CD4-positive, alpha-beta T cell (primary cell): ENCODE measurements around the gene MAP3K20. TPM values are rescaled to one million over a fixed set of nuclear protein-coding genes. Genes with fewer than 3 reads are reported as not detected.

Experiments
- ATAC-seq: fragments of 200-7000 bp; cut with Tn5 transposase; one replicate; pipeline ENCODE4 v1.10.0; 2022; ENCODE audit warnings: mild to moderate bottlenecking; ENCODE audit not compliant: poor library complexity
- CTCF ChIA-PET: fragments of 350-600 bp; sonication (Branson Sonifier 250); formaldehyde crosslinking; loops from one replicate; lab custom pipeline; 2021; ENCODE audit warnings: antibody characterized with exemption, inconsistent platforms; lab: Charles Lee
- POLR2A ChIA-PET: fragments of 350-600 bp; sonication (Branson Sonifier 250); formaldehyde crosslinking; loops from one replicate; lab custom pipeline; 2021; ENCODE audit warnings: antibody characterized with exemption, inconsistent platforms; lab: Charles Lee
- DNase-seq, 14 experiments: peaks; one replicate each; pipeline ENCODE4 v3.0.0-alpha.2; 2013 to 2020; ENCODE audit warnings: mixed read lengths in 2 of 14
- H3K27ac ChIP-seq, 2 donors: one replicate each; pipeline versions ENCODE4 v1.5.1 to v1.7.0; 2013; ENCODE audit warnings: low read length in 2 of 2, low read depth in 1 of 2, mild to moderate bottlenecking in 1 of 2
- H3K27me3 ChIP-seq, 2 experiments: 1 replicate in 1 of 2; 2 replicates in 1 of 2; pipeline versions ENCODE4 v1.6.1 to v1.7.0; 2013; ENCODE audit warnings: low read length in 2 of 2, control low read depth in 1 of 2, mild to moderate bottlenecking in 1 of 2, moderate library complexity in 1 of 2; ENCODE audit not compliant: insufficient read depth in 2 of 2, control insufficient read depth in 1 of 2
- H3K36me3 ChIP-seq: one replicate; pipeline ENCODE4 v1.6.1; 2013; ENCODE audit warnings: low read length, control low read depth; ENCODE audit not compliant: insufficient read depth
- H3K4me1 ChIP-seq: one replicate; pipeline ENCODE4 v1.6.1; 2013; ENCODE audit warnings: low read length, control low read depth; ENCODE audit not compliant: insufficient read depth
- H3K4me3 ChIP-seq: one replicate; pipeline ENCODE4 v1.5.1; 2013; ENCODE audit warnings: mild to moderate bottlenecking, low read length, moderate library complexity
- H3K9me3 ChIP-seq, 2 experiments: 1 replicate in 1 of 2; 2 replicates in 1 of 2; pipeline versions ENCODE4 v1.6.1 to v1.7.0; 2013; ENCODE audit warnings: low read length in 2 of 2, mild to moderate bottlenecking in 2 of 2, control low read depth in 1 of 2, moderate library complexity in 1 of 2; ENCODE audit not compliant: control insufficient read depth in 1 of 2, insufficient read depth in 1 of 2
- H3K27ac Mint-ChIP-seq: one replicate; pipeline ENCODE4 v1.8.0; 2020; ENCODE audit warnings: mixed read lengths
- H3K27me3 Mint-ChIP-seq: one replicate; pipeline ENCODE4 v1.8.0; 2021; ENCODE audit warnings: mixed read lengths
- H3K36me3 Mint-ChIP-seq: one replicate; pipeline ENCODE4 v1.8.0; 2021; ENCODE audit warnings: low read depth, mixed read lengths
- H3K4me1 Mint-ChIP-seq: one replicate; pipeline ENCODE4 v1.8.0; 2021; ENCODE audit warnings: low read depth, mixed read lengths
- H3K4me3 Mint-ChIP-seq: one replicate; pipeline ENCODE4 v1.8.0; 2020; ENCODE audit warnings: mild to moderate bottlenecking, mixed read lengths
- H3K9me3 Mint-ChIP-seq: one replicate; pipeline ENCODE4 v1.8.0; 2020; ENCODE audit warnings: mixed read lengths
- intact Hi-C, 2 experiments: fragments of 100-400 bp; cut with DNase I in 1 of 2; cut with micrococcal nuclease in 1 of 2; formaldehyde crosslinking; loops; one replicate each; pipeline versions ENCODE4 v1.15.1 to v1.9.0; 2023 to 2025; cut with DNase I, micrococcal nuclease
- total RNA-seq, 174 experiments: library from RNA in 2 of 174; stranded (reverse) in 2 of 174; gene quantifications; one replicate each; pipeline ENCODE4 v1.2.3 and lab custom pipeline; 2021 to 2026
- TF ChIP-seq, protein P1 (sequence below): fragments of 200-600 bp; IDR thresholded peaks from one replicate; pipeline ENCODE4 v1.8.0; 2022; ENCODE audit warnings: antibody characterized with exemption, mild to moderate bottlenecking

Gene MAP3K20
- total RNA-seq, 2 experiments from 2014 or later, result 0.36 to 0.39 TPM

- no peak overlapping the region for H3K4me3 ChIP-seq
- no peak overlapping the region for H3K27ac Mint-ChIP-seq
- TF ChIP-seq, protein P1, sequence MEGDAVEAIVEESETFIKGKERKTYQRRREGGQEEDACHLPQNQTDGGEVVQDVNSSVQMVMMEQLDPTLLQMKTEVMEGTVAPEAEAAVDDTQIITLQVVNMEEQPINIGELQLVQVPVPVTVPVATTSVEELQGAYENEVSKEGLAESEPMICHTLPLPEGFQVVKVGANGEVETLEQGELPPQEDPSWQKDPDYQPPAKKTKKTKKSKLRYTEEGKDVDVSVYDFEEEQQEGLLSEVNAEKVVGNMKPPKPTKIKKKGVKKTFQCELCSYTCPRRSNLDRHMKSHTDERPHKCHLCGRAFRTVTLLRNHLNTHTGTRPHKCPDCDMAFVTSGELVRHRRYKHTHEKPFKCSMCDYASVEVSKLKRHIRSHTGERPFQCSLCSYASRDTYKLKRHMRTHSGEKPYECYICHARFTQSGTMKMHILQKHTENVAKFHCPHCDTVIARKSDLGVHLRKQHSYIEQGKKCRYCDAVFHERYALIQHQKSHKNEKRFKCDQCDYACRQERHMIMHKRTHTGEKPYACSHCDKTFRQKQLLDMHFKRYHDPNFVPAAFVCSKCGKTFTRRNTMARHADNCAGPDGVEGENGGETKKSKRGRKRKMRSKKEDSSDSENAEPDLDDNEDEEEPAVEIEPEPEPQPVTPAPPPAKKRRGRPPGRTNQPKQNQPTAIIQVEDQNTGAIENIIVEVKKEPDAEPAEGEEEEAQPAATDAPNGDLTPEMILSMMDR, result no peak
Measured at GRCh38 chr2:173066887-173067676, 8.6 kb upstream of the MAP3K20 start.

DNA sequence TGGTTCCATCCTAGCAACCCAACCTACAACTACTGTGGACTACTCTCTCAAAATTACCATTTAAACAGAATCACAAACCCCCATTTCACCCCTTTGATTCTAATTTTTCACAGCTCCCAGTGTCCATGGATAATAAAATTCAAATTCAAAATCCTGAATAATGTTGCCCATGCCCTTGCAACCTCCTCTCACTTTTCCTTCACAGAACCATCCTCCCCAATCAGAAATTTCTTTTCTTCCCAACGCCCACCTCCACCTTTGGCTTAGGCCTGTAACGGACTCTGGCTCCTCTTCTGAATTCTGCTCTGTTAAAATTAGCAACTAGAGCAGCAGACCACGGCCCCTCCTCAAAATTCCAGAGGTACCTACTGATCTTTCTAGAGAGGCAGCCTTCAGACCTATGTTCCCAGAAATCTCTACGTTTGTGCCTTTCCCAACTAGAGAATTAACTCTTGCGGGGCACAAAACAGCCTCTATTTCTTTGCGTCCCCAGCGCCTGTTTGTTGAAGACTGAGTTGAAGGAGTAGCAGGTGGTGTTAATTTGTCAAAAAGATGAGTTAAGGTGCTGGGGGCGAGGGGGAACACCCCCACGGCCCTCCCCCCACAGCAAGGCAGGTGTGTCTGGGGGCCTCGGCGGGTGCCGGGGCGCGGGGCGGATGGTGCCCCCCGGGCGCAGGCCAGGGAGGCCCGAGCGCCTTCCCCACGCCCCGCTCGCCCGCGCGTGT lies 428 bp upstream of the MAP3K20 start:
- POLR2A ChIA-PET, result no interaction called here

More at GRCh38 chr2:173066887-173067676, 8.6 kb upstream of the MAP3K20 start:
- Histone ChIP-seq H3K4me1 (no peaks in the 10 kb centered on the region), H3K36me3 (no peaks in the 10 kb centered on the region), H3K27ac (no peak overlapping the region), H3K9me3 (no peaks in the 10 kb centered on the region), H3K27me3 (peaks cover 0 to 10% of the 10 kb centered on the region in 2 experiments)
- H3K9me3 Mint-ChIP-seq, result no peaks in the 10 kb centered on the region
- no peak overlapping the region for H3K4me3 Mint-ChIP-seq
- ATAC-seq (no peak), DNase-seq (no peak)
- ChIA-PET CTCF (no interaction called here), POLR2A (no interaction called here)
- H3K36me3 Mint-ChIP-seq, result no peaks in the 10 kb centered on the region
- no peaks in the 10 kb centered on the region for H3K4me1 Mint-ChIP-seq
- intact Hi-C loops, result no loop called here
- H3K27me3 Mint-ChIP-seq, result peaks cover 35% of the 10 kb centered on the region

GRCh38 chr2:173076581-173077345 lies 1.1 kb downstream of the MAP3K20 start:
- DNase-seq, result peak in 3 of 14 experiments; percentile 4 to 12 (median 8)
- peak; percentile 11 for ATAC-seq
- H3K36me3 ChIP-seq, result no peaks in the 10 kb centered on the region
- no peak overlapping the region for H3K27ac Mint-ChIP-seq
- intact Hi-C loops, result no loop called here
- H3K9me3 Mint-ChIP-seq, result no peaks in the 10 kb centered on the region
- peaks cover 7% of the 10 kb centered on the region for H3K4me1 Mint-ChIP-seq
- peaks cover 17% of the 10 kb centered on the region for H3K27me3 Mint-ChIP-seq
- POLR2A ChIA-PET, result no interaction called here
- TF ChIP-seq, protein P1, result no peak
- peaks cover 0 to 17% of the 10 kb centered on the region in 2 experiments for H3K27me3 ChIP-seq
- peaks cover 9% of the 10 kb centered on the region for H3K4me1 ChIP-seq
- no peaks in the 10 kb centered on the region for H3K9me3 ChIP-seq
- H3K27ac ChIP-seq, result no peak overlapping the region
- peak overlapping the region; percentile 79 for H3K4me3 Mint-ChIP-seq
- no peaks in the 10 kb centered on the region for H3K36me3 Mint-ChIP-seq
- CTCF ChIA-PET, result interaction anchor here (0.7 kb wide), 1 partner anchor 48 kb away, joined by 3 read pairs; no protein-coding TSS in a partner anchor
- peak overlapping the region; percentile 60 for H3K4me3 ChIP-seq

More for the DNA sequence above, 428 bp upstream of the MAP3K20 start:
- peak overlapping the region; percentile 34 for H3K4me3 ChIP-seq
- TF ChIP-seq, protein P1, result no peak
- CTCF ChIA-PET, result no interaction called here
- Mint-ChIP-seq H3K27ac (no peak overlapping the region), H3K9me3 (no peaks in the 10 kb centered on the region), H3K27me3 (peaks cover 14% of the 10 kb centered on the region), H3K36me3 (no peaks in the 10 kb centered on the region), H3K4me1 (peaks cover 7% of the 10 kb centered on the region), H3K4me3 (peak overlapping the region; percentile 64)
- no peak for ATAC-seq
- H3K36me3 ChIP-seq, result no peaks in the 10 kb centered on the region
- no peak for DNase-seq
- H3K4me1 ChIP-seq, result peaks cover 9% of the 10 kb centered on the region
- no peak overlapping the region for H3K27ac ChIP-seq
- intact Hi-C loops, result no loop called here
- H3K27me3 ChIP-seq, result peaks cover 0 to 17% of the 10 kb centered on the region in 2 experiments
- H3K9me3 ChIP-seq, result no peaks in the 10 kb centered on the region
